Measurements from ENCODE around the gene PLEKHA1.

- TF ChIP-seq CTCF (IDR thresholded peaks at IDR 0.05; ENCODE audit: low read depth, low read length, missing input control): no peak
- no peak for TF ChIP-seq REST (IDR thresholded peaks at IDR 0.05)
- TF ChIP-seq, protein P1, sequence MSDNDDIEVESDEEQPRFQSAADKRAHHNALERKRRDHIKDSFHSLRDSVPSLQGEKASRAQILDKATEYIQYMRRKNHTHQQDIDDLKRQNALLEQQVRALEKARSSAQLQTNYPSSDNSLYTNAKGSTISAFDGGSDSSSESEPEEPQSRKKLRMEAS (IDR thresholded peaks at IDR 0.05): no peak
- no peak for TF ChIP-seq GABPA (IDR thresholded peaks at IDR 0.05 in 1 of 2, conservative IDR thresholded peaks at IDR 0.05 in 1 of 2)
- TF ChIP-seq RXRA (IDR thresholded peaks at IDR 0.05): no peak
- no peak for TF ChIP-seq RAD21 (IDR thresholded peaks at IDR 0.05)
- TF ChIP-seq EGR1 (IDR thresholded peaks at IDR 0.05; ENCODE audit: low read depth in 2 of 2): no peak
- no peak for TF ChIP-seq ATF3 (IDR thresholded peaks at IDR 0.05)
- TF ChIP-seq TAF1 (conservative IDR thresholded peaks at IDR 0.05): no peak
- TF ChIP-seq HNF4G (IDR thresholded peaks at IDR 0.05): no peak
Observed at GRCh38 chr10:122464250-122464510, 89.7 kb downstream of the PLEKHA1 start.

All from liver (tissue), 3 donors.